ENCODE measurements around the gene ADIRF.
"Not testable (repeated sequence)": the region's sequence is repeated elsewhere in the genome, so short reads cannot be mapped to it uniquely, and the experiment has no call there.

Gene ADIRF

DNA sequence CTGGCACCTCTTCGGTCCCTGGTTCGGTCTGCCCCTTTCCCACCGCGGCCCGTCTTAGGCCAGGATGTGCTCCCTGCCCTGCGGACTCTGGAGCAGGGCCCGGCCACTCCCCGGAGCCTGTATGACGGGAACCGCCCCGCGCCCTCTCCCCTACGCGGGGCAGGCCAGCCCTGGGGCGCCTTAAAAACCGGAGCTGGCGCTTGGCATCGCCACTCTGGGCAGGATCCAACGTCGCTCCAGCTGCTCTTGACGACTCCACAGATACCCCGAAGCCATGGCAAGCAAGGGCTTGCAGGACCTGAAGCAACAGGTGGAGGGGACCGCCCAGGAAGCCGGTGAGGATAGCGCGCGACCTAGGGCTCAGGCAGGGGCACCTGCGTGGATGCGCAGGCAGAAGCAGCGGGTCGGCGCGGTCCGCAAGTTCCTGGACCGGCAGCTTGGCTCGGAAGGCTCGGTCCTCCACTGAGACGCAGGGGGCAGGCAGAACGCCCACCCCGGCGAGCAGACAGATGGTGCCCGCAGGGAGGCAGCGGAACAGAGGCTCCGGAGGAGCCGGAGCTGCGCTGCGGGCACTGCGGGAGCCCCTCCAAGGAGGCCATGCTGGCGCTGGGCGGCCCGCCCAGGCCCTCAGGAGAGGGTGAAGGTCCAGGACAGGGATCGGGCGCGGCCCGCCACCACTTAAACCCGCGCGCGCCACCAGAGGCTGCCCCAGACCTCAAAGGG is at the start of gene ADIRF:
TSS of gene ADIRF (plus strand) at position 212 of the 723 bp plus-strand sequence. CDS start at position 275, 63 bp downstream.
- Mint-ChIP-seq H3K9me3 (no peaks in the 10 kb centered on the region), H3K36me3 (no peaks in the 10 kb centered on the region), H3K4me3 (no peak within 1 kb of the TSS), H3K4me1 (peaks cover 43% of the 10 kb centered on the region), H3K27ac (peak within 1 kb of the TSS; percentile 58), H3K27me3 (peaks cover 69% of the 10 kb centered on the region)
- DNase-seq, result no peak
- CTCF ChIA-PET, result interaction anchor here (1.1 to 5.4 kb wide), 2 partner anchors 8 to 29 kb away, joined by 6 to 46 read pairs; no protein-coding TSS in a partner anchor

- DNase-seq, result no peak
- CTCF ChIA-PET, result no interaction called here
- Mint-ChIP-seq H3K36me3 (peaks cover 10% of the 10 kb centered on the region), H3K27me3 (no peaks in the 10 kb centered on the region), H3K9me3 (no peaks in the 10 kb centered on the region), H3K4me1 (no peaks in the 10 kb centered on the region), H3K27ac (no peak overlapping the region), H3K4me3 (no peak overlapping the region)
These were observed 45.7 kb upstream of the ADIRF start for GRCh38 chr10:86922553-86922961.

GRCh38 chr10:86929468-86930380 is 38.6 kb upstream of the ADIRF start:
- H3K36me3 Mint-ChIP-seq, result peaks cover 3% of the 10 kb centered on the region
- H3K9me3 Mint-ChIP-seq, result no peaks in the 10 kb centered on the region
- DNase-seq, result no peak
- H3K4me3 Mint-ChIP-seq, result no peak overlapping the region
- peaks cover 3% of the 10 kb centered on the region for H3K27me3 Mint-ChIP-seq
- CTCF ChIA-PET, result interaction anchor here (1.6 kb wide), 1 partner anchor 9 kb away, joined by 5 read pairs; no protein-coding TSS in a partner anchor
- H3K4me1 Mint-ChIP-seq, result peaks cover 2% of the 10 kb centered on the region
- no peak overlapping the region for H3K27ac Mint-ChIP-seq

GRCh38 chr10:86931872-86932271 is 36.4 kb upstream of the ADIRF start:
- Mint-ChIP-seq H3K27ac (no peak overlapping the region), H3K36me3 (peaks cover 3% of the 10 kb centered on the region), H3K4me3 (no peak overlapping the region), H3K9me3 (no peaks in the 10 kb centered on the region), H3K4me1 (peaks cover 2% of the 10 kb centered on the region), H3K27me3 (peaks cover 9% of the 10 kb centered on the region)
- CTCF ChIA-PET, result interaction anchor here (0.8 kb wide), 1 partner anchor 684 kb away, joined by 3 read pairs; no protein-coding TSS in a partner anchor
- DNase-seq, result no peak

- CTCF ChIA-PET, result interaction anchor here (0.8 kb wide), 1 partner anchor 683 kb away, joined by 3 read pairs; no protein-coding TSS in a partner anchor
- no peak overlapping the region for H3K4me3 Mint-ChIP-seq
- H3K36me3 Mint-ChIP-seq, result peaks cover 3% of the 10 kb centered on the region
- peaks cover 16% of the 10 kb centered on the region for H3K27me3 Mint-ChIP-seq
- DNase-seq, result no peak
- peaks cover 2% of the 10 kb centered on the region for H3K4me1 Mint-ChIP-seq
- H3K9me3 Mint-ChIP-seq, result no peaks in the 10 kb centered on the region
- H3K27ac Mint-ChIP-seq, result no peak overlapping the region
These were observed 35.6 kb upstream of the ADIRF start for GRCh38 chr10:86932674-86933073.

DNA sequence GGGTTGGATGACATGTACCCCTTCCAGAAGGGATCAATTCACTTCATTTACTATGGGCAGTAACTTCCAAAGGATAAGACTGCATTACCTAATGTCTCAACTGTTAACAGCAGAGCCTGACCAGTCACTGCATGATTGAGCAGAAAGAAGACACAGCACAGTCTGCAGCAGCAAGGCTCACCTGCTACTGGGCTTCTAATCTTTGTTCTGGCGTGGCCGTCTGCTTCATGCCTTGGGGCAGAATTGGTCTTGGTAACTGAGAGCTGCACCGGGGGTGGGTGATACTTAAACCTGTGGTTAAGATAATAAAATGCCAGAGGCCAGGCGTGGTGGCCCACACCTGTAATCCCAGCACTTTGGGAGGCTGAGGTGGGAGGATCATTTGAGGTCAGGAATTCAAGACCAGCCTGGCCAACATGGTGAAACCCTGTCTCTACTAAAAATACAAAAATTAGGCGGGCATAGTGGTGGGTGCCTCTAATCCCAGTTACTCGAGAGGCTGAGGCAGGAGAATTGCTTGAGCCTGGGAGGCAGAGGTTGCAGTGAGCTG is 34.0 kb upstream of the ADIRF start:
- H3K27ac Mint-ChIP-seq, DNase-seq, H3K36me3 Mint-ChIP-seq, H3K4me3 Mint-ChIP-seq, CTCF ChIA-PET, H3K9me3 Mint-ChIP-seq, H3K4me1 Mint-ChIP-seq: not testable (repeated sequence)
- H3K27me3 Mint-ChIP-seq, result peaks cover 17% of the 10 kb centered on the region

GRCh38 chr10:86936661-86937501 is 31.4 kb upstream of the ADIRF start:
- H3K4me3 Mint-ChIP-seq, result no peak overlapping the region
- peaks cover 19% of the 10 kb centered on the region for H3K4me1 Mint-ChIP-seq
- no peak overlapping the region for H3K27ac Mint-ChIP-seq
- H3K9me3 Mint-ChIP-seq, result no peaks in the 10 kb centered on the region
- H3K27me3 Mint-ChIP-seq, result peaks cover 17% of the 10 kb centered on the region
- H3K36me3 Mint-ChIP-seq, result no peaks in the 10 kb centered on the region
- CTCF ChIA-PET, result interaction anchor here (1.0 to 4.8 kb wide), 4 partner anchors 10 to 31 kb away, joined by 3 to 46 read pairs (median 4); partner anchors contain the start of gene ADIRF
- no peak for DNase-seq

- Mint-ChIP-seq H3K9me3 (no peaks in the 10 kb centered on the region), H3K27me3 (peaks cover 17% of the 10 kb centered on the region), H3K4me1 (peaks cover 19% of the 10 kb centered on the region), H3K36me3 (no peaks in the 10 kb centered on the region), H3K27ac (no peak overlapping the region), H3K4me3 (no peak overlapping the region)
- DNase-seq, result no peak
- CTCF ChIA-PET, result interaction anchor here (1.0 to 4.8 kb wide), 6 partner anchors 11 to 249 kb away, joined by 3 to 46 read pairs (median 6); partner anchors contain the start of gene ADIRF
These were observed 30.7 kb upstream of the ADIRF start for GRCh38 chr10:86937502-86938154.

DNA sequence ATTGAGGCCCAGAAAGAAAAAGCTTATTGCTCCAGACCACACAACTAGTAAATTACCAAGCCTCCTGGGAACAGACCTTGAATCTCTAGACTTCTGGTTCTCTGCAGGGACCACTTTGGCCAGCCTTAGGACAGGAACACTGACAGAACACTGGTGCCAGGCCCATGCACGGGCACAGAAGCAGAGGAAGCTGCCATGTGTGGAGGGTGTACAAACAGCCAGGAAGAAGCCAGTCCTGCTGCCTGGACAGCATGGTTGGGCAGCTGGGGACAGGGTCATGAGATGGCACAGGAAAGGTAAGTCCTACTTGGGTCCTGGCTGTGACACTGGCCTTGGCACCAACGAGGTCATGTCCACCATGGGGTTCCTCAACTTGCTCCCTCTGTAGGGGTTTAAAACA is 30.0 kb upstream of the ADIRF start:
- CTCF ChIA-PET, result interaction anchor here (1.0 to 4.8 kb wide), 6 partner anchors 8 to 250 kb away, joined by 4 to 46 read pairs (median 6); partner anchors contain the start of gene ADIRF
- peaks cover 14% of the 10 kb centered on the region for H3K27me3 Mint-ChIP-seq
- peaks cover 17% of the 10 kb centered on the region for H3K4me1 Mint-ChIP-seq
- H3K36me3 Mint-ChIP-seq, result no peaks in the 10 kb centered on the region
- no peak overlapping the region for H3K4me3 Mint-ChIP-seq
- no peaks in the 10 kb centered on the region for H3K9me3 Mint-ChIP-seq
- DNase-seq, result no peak
- H3K27ac Mint-ChIP-seq, result no peak overlapping the region

GRCh38 chr10:86940076-86940475 is 28.2 kb upstream of the ADIRF start:
- H3K27ac Mint-ChIP-seq, DNase-seq, H3K36me3 Mint-ChIP-seq, H3K9me3 Mint-ChIP-seq, H3K4me3 Mint-ChIP-seq: not testable (repeated sequence)
- Mint-ChIP-seq H3K4me1 (peaks cover 25% of the 10 kb centered on the region), H3K27me3 (peaks cover 14% of the 10 kb centered on the region)
- CTCF ChIA-PET, result interaction anchor here (0.6 to 4.8 kb wide), 11 partner anchors 11 to 343 kb away, joined by 3 to 46 read pairs (median 3); partner anchors contain the start of gene ADIRF

- no peak overlapping the region for H3K4me3 Mint-ChIP-seq
- H3K4me1 Mint-ChIP-seq, result peaks cover 28% of the 10 kb centered on the region
- H3K36me3 Mint-ChIP-seq, result no peaks in the 10 kb centered on the region
- no peak overlapping the region for H3K27ac Mint-ChIP-seq
- CTCF ChIA-PET, result interaction anchor here (0.9 to 4.8 kb wide), 6 partner anchors 10 to 132 kb away, joined by 3 to 46 read pairs (median 4); partner anchors contain the start of gene ADIRF
- peaks cover 15% of the 10 kb centered on the region for H3K27me3 Mint-ChIP-seq
- DNase-seq, result no peak
- H3K9me3 Mint-ChIP-seq, result no peaks in the 10 kb centered on the region
These were observed 27.6 kb upstream of the ADIRF start for GRCh38 chr10:86940677-86941076.

DNA sequence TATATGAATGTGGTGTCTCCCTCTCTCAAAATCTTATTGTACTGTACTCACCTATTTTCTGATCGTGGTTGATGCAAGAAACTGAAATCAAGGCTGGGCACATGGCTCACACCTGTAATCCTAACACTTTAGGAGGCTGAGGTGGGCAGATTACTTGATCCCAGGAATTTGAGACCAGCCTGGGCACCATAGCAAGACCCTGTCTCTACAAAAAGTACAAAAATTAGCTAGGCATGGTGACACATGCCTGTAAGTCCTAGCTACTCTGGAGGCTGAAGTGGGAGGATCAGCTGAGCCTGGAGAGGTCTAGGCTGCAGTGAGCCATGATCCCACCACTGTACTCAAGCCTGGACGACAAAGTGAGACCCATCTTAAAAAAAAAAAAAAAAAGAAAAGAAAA is 26.9 kb upstream of the ADIRF start:
- Mint-ChIP-seq H3K9me3 (no peaks in the 10 kb centered on the region), H3K27me3 (peaks cover 19% of the 10 kb centered on the region), H3K36me3 (no peaks in the 10 kb centered on the region), H3K4me1 (peaks cover 29% of the 10 kb centered on the region), H3K4me3 (no peak overlapping the region), H3K27ac (no peak overlapping the region)
- CTCF ChIA-PET, result interaction anchor here (1.0 to 4.8 kb wide), 5 partner anchors 9 to 113 kb away, joined by 3 to 46 read pairs (median 3); partner anchors contain the start of gene ADIRF
- no peak for DNase-seq

Measured in activated naive CD4-positive, alpha-beta T cell treated with anti-CD3 and anti-CD28 coated beads, Interleukin-2, amount 10 ng/mL, durations not matched to agents 7 days and 5 days (primary cell).